Breast epithelium (tissue), 3 donors: Measurements from ENCODE around the gene NCOA5.

ENCODE experiments used
- POLR2AphosphoS5 ChIP-seq, 3 donors: sonication (generic); formaldehyde crosslinking; IDR thresholded peaks; one replicate each; pipeline ENCODE4 v1.6.1; 2017; ENCODE audit warnings: antibody characterized with exemption in 3 of 3
- TF ChIP-seq, protein P1 (sequence below), 3 donors: fragments of 450-650 bp; IDR thresholded peaks; one replicate each; pipeline ENCODE4 v1.5.1; 2016 to 2017; ENCODE audit warnings: antibody characterized with exemption in 3 of 3, mild to moderate bottlenecking in 3 of 3, moderate library complexity in 3 of 3

DNA sequence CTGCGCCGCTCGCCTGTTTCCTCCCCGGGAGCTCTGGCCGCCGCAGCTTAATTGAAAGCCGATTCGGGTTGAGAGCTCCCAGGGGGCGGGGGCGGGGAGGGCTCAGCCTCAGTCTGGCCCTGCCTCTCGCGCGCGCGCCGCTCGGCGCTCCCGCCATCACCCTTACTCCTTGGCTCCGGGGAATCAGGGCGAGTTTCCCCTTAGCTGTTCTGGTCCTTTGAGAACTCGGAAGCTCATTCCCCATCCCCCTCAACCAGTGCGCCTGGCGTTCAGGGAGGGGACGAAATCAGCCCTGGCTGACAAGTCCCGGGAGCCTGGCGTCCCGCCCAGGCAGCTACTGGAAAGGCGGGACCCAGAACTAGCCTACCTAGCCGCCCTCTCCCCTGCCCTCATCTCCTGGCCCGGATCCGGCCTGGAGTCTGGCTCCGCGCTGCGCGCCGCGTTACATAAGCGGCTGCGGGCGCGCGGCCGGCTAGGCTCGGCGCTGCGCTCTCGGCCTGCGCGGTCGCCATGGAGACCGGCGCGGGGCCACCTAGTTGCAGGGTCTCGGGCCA lies 58.0 kb downstream of the NCOA5 start:
- TF ChIP-seq, protein P1, sequence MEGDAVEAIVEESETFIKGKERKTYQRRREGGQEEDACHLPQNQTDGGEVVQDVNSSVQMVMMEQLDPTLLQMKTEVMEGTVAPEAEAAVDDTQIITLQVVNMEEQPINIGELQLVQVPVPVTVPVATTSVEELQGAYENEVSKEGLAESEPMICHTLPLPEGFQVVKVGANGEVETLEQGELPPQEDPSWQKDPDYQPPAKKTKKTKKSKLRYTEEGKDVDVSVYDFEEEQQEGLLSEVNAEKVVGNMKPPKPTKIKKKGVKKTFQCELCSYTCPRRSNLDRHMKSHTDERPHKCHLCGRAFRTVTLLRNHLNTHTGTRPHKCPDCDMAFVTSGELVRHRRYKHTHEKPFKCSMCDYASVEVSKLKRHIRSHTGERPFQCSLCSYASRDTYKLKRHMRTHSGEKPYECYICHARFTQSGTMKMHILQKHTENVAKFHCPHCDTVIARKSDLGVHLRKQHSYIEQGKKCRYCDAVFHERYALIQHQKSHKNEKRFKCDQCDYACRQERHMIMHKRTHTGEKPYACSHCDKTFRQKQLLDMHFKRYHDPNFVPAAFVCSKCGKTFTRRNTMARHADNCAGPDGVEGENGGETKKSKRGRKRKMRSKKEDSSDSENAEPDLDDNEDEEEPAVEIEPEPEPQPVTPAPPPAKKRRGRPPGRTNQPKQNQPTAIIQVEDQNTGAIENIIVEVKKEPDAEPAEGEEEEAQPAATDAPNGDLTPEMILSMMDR (IDR thresholded peaks at IDR 0.05): no peak
- TF ChIP-seq POLR2AphosphoS5 (IDR thresholded peaks at IDR 0.05): no peak
